Measurements from ENCODE around the gene BORCS6.
"Not testable (repeated sequence)": the region's sequence is repeated elsewhere in the genome, so short reads cannot be mapped to it uniquely, and the experiment has no call there.

BORCS6 gene

GRCh38 chr17:8173056-8173870 is 16.7 kb downstream of the BORCS6 start:
- no peak for DNase-seq (ENCODE audit: low spot score)

GRCh38 chr17:8170186-8170585 is 19.8 kb downstream of the BORCS6 start:
- DNase-seq (ENCODE audit: low spot score) = not testable (repeated sequence)

GRCh38 chr17:8167526-8167925 is 22.5 kb downstream of the BORCS6 start:
- no peak for DNase-seq (ENCODE audit: low spot score)

GRCh38 chr17:8166731-8167130 is 23.2 kb downstream of the BORCS6 start:
- no peak for DNase-seq (ENCODE audit: low spot score)

- no peak for DNase-seq (ENCODE audit: low spot score)
Measured at GRCh38 chr17:8164815-8165131, 25.2 kb downstream of the BORCS6 start.

GRCh38 chr17:8163978-8164814 is 25.8 kb downstream of the BORCS6 start:
- DNase-seq (ENCODE audit: low spot score) = peak; percentile 45

- DNase-seq (ENCODE audit: low spot score) = peak; percentile 58
Measured at GRCh38 chr17:8162997-8163977, 26.7 kb downstream of the BORCS6 start.

GRCh38 chr17:8162233-8162996 is 27.6 kb downstream of the BORCS6 start, which contains the start of gene VAMP2:
VAMP2 (minus strand) TSS chr17:8162948; CDS start chr17:8162879, 69 bp downstream.
- DNase-seq (ENCODE audit: low spot score) = no peak

- no peak for DNase-seq (ENCODE audit: low spot score)
Measured at GRCh38 chr17:8161289-8162232, 28.4 kb downstream of the BORCS6 start.

- no peak for DNase-seq (ENCODE audit: low spot score)
Measured at GRCh38 chr17:8160741-8161221, 29.2 kb downstream of the BORCS6 start.

- no peak for DNase-seq (ENCODE audit: low spot score)
Measured at GRCh38 chr17:8160224-8160577, 29.8 kb downstream of the BORCS6 start.

GRCh38 chr17:8159459-8160223 is 30.3 kb downstream of the BORCS6 start:
- no peak for DNase-seq (ENCODE audit: low spot score)

GRCh38 chr17:8159032-8159400 is 31.0 kb downstream of the BORCS6 start:
- no peak for DNase-seq (ENCODE audit: low spot score)

- DNase-seq (ENCODE audit: low spot score) = peak; percentile 82
Measured at GRCh38 chr17:8158267-8159031, 31.5 kb downstream of the BORCS6 start.

GRCh38 chr17:8156246-8156992 is 33.6 kb downstream of the BORCS6 start:
- peak; percentile 98 for DNase-seq (ENCODE audit: low spot score)

- no peak for DNase-seq (ENCODE audit: low spot score)
Measured at GRCh38 chr17:8155996-8156245, 34.1 kb downstream of the BORCS6 start.

- no peak for DNase-seq (ENCODE audit: low spot score)
Measured at GRCh38 chr17:8155231-8155995, 34.6 kb downstream of the BORCS6 start.

All from HuH-7.5 (cell line).